Esophagus mucosa (tissue), 1 donor: ENCODE results near the gene GRK3. TPM values are rescaled to one million over a fixed set of nuclear protein-coding genes. Genes with fewer than 3 reads are reported as not detected.
"Not testable (repeated sequence)": the region's sequence is repeated elsewhere in the genome, so short reads cannot be mapped to it uniquely, and the experiment has no call there.

ENCODE experiments used
- ATAC-seq: fragments of 200-7000 bp; cut with Tn5 transposase; one replicate; pipeline ENCODE4 v1.9.1; 2020
- total RNA-seq: library from RNA; stranded (reverse); gene quantifications from one replicate; pipeline ENCODE4 v1.2.4, GENCODE V29; 2023
- donor health status: DM: yes; HTN: yes; CAD: no.

Gene GRK3
- 7.5 TPM for total RNA-seq

GRCh38 chr22:25564320-25564978 lies at the start of gene GRK3:
Gene GRK3, plus strand, starts transcription at chr22:25564675. Its CDS starts 366 bp downstream, at chr22:25565041.
- peak; percentile 71 for ATAC-seq

DNA sequence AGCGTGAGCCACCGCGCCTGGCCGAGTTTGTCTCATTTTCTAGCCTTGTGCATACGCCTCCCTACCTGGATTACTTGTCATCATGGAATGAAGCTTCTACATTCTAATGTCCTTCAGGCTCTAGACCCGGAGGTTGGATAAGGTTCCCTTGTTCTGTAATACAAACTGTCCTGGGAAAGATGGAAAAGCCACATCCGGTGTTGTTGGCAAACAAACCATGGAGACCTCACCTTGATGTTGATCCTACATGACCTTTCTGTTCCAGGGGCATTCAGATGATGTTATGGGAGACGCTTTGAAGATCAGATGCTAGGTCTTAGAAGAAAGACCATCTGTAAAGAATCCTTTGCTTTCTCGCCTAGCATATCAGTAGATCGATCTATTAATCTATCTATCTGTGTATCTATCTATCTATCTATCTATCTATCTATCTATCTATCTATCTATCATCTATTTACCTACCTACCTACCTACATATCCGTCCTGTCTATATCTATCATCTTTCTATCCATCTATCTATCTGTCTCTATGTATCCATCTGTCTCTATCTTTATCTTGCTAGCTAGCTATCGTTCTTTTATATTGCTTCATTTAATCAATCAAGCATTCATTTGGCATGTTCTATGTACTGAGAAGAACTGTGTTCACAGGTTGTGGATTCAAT lies 46.3 kb upstream of the GRK3 start:
- no peak for ATAC-seq

- no peak for ATAC-seq
Observed at GRCh38 chr22:25525376-25525775, 39.1 kb upstream of the GRK3 start.

DNA sequence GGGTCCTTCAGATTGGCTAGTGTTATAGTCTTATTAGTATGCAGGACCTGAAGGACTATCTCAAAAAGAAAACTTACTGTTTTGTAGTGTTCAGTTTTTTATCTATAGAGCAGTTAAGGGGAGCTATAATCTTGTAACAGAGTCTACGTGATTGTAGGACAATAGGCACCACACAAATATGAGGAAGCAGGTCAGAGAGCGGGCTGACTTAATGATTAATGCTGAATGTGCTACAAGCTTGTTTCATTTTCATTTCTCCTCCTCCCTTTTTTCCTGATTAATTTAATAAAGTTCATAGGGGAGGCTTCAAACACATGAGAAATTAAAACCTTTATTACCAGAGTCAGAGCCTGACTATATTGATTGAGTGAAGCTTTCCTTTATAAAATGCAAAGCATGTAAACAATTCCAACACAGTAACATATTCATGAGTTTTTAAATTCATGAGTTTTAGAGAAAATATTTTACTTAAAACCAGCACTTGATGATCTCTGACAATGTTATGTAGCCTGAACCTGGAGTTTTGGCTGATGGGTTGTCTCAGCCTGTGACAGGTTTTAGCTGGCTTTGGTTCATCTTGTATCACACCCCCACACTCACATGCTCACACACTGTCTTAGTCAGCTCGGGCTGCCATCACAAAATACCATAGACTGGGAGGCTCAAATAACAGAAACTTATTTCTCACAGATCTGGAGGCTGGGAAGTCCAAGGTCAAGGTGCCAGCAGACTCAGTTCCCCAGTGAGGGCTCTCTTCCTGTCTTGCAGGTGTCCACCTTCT lies 38.5 kb upstream of the GRK3 start:
- ATAC-seq: peak; percentile 42

- peak; percentile 40 for ATAC-seq
Observed at GRCh38 chr22:25527016-25527415, 37.5 kb upstream of the GRK3 start.

GRCh38 chr22:25528068-25528467 lies 36.4 kb upstream of the GRK3 start:
- ATAC-seq: not testable (repeated sequence)

GRCh38 chr22:25529059-25529458 lies 35.4 kb upstream of the GRK3 start:
- ATAC-seq: not testable (repeated sequence)

DNA sequence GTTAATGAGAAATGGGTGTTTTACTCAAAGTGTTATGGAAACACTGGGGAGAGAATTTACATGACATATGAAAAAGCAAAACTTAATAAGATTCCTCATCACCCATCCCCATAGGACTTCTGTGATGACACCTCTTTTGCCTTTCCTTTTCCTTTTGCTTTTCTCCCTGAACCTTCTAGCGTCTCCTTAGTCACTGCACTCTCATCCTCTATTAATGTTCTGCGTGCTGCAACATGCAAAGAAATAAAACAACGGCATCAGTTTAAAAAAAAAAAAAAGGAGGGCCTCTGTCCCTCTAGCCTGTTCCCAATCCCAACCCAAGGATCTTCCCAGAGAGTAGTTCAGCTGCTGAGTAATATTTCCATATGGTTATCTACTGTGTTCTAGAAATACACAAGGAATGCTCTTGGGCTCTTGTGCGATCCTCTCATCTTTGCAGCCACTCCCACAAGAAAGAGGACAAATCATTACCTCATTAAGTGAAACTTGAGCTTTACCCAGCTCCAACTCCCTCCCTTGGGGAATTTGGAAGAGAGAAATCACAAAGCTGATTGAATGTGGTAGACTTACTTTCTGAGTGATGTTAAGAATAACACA lies 34.8 kb upstream of the GRK3 start:
- peak; percentile 57 for ATAC-seq

- ATAC-seq: not testable (repeated sequence)
Observed at GRCh38 chr22:25531677-25532076, 32.8 kb upstream of the GRK3 start.

DNA sequence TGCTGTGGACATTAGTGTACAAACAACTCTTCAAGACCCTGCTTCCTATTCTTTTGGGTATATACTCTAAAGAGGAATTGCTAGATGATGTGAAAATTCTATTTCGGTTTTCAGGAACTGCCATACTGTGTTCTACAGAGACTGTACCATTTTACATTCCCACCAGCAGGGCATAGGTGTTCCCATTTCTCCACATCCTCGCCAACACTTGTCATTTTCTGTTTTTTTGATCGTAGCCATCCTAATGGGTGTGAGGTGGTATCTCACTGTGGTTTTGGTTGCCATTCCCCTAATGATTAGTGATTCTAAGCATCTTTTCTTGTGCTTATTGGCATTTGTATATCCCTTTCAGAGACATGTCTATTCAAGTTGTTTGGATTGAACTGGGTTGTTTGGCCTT lies 29.8 kb upstream of the GRK3 start:
- no peak for ATAC-seq

DNA sequence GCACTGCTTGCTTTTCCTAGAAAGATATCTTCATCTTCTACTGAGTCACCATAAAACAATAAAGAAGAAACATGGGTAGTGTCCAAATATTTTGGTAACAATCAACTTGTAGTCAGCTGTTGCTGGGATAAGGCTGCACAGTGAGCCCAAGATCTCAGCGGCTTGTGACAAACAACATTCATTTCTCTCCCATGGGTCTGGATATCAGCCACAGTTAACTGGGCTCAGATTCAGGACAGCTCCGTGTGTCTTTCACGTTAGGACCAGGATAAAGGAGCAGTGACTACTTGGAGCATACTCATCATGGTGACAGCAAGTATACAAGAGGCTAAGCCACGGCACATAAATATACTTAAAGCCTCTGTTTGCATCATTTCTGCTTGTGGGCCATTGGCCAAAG lies 27.9 kb upstream of the GRK3 start:
- no peak for ATAC-seq

GRCh38 chr22:25540166-25540907 lies 24.1 kb upstream of the GRK3 start:
- no peak for ATAC-seq

DNA sequence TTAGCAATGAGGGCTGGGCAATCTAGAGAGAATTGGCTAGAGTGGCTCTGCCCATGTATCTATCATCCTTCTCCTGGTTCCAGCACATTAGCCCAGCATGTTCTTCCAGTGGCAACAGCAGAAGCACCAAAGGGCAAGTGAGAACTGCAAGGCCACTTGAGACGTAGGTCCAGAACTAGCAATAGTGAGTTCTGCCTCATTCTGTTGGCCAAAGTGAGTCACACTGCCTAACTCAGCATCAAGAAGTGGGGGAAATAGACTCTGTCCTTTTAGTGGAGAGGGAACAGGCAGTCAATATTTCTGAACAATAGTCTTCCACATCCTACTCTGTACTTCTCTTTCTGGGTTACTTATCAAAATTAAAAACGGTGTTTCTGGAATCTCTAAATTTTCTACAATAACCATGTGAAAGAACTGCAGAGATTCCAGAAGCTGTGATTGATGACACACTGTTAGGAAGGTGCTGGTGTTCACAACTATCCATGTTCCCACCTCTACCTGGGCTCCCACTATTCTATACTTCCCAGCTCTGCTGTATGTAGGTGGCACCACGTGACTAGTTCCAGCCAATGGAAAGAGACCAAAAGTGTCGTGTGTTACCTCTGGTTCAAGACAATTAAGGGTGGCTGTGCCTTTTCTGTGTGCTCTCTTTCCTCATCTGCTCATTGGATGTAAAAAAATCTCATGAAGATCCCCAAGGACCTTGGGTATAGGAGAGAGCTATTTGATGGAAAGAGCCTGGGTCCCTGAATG lies 23.4 kb upstream of the GRK3 start:
- ATAC-seq: no peak

DNA sequence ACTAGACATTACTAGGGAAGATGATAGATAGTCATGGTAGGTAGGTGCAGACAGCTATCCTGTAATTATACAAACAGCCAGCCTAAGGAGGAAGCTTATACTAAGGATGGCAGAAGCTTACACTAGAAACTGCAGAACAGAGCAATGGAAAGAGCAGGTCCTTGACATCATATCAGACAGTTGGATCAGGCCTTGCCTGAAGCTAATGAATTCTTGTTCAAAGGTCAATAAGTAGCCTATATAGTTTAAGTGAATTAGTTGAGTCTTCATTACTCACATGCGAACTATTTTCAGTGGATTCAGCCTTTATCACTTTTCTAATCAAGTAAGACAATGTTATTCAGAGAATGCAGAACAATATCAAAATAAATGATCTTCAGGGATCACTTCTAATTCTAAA lies 22.3 kb upstream of the GRK3 start:
- ATAC-seq: no peak

- no peak for ATAC-seq
Observed at GRCh38 chr22:25542720-25543402, 21.6 kb upstream of the GRK3 start.

GRCh38 chr22:25545146-25545545 lies 19.3 kb upstream of the GRK3 start:
- no peak for ATAC-seq

GRCh38 chr22:25545672-25546071 lies 18.8 kb upstream of the GRK3 start:
- ATAC-seq: no peak

DNA sequence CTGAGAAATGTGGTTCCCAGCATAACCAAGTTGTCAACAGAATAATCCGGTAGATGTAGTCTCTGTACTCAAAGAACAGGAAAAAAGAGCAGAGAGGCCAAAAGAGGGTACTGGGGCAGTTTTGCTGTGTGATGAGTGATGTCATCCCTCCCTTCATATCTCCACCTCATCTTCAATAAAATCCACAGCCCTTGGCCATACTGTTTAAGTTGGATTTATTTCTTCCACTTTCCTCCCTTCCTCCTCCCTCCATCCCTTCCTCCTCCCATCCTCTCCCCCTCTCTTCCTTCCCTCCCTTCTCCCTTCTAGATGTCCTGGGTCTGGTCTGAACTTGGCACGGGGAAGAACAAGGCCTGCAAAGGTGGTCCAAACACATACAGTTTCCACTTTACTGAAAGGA lies 18.2 kb upstream of the GRK3 start:
- no peak for ATAC-seq

DNA sequence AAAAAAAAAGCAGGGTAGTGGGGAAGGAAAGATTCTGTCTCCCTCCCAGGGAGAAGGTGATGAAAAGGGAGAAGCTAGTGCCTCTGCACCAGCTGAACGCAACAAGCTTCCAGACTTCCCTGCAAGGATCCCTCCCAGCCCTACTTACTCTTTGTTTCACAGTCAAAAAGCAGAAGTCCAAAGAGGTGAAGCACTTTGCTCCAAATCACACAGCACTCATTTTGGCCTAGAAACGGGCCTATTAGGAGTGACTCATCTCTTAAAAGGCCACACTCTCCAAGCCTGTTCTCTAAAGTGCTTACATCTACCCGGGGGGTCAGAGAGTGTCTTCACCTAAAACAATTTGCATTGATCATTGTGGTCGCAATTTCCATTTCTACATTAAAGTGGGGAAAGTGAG lies 17.7 kb upstream of the GRK3 start:
- ATAC-seq: no peak

- ATAC-seq: no peak
Observed at GRCh38 chr22:25548866-25549464, 15.5 kb upstream of the GRK3 start.

DNA sequence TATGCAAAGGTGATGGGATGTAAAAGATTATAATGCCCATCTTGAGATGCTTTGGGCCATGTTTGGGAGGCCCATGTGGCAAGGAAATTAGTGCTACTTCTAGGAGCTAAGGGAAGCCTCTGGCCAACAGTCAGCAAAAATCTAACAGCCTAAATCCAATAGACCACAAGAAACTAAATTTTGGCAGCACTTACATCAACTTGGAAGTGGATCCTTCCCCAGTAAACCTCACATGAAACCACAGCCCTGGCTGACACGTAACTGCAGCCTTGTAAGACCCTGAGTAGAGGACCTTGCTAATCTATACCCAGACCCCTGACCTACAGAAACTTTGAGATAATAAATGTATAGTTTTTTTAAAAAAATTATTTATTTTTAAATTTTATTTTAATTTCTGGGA lies 13.1 kb upstream of the GRK3 start:
- ATAC-seq: no peak
